ENCODE data around the gene ROBO1. TPM values are rescaled to one million over a fixed set of nuclear protein-coding genes. Genes with fewer than 3 reads are reported as not detected.

The ROBO1 gene
- total RNA-seq, 2 experiments from 2014 or later, result 0.36 to 0.69 TPM

DNA sequence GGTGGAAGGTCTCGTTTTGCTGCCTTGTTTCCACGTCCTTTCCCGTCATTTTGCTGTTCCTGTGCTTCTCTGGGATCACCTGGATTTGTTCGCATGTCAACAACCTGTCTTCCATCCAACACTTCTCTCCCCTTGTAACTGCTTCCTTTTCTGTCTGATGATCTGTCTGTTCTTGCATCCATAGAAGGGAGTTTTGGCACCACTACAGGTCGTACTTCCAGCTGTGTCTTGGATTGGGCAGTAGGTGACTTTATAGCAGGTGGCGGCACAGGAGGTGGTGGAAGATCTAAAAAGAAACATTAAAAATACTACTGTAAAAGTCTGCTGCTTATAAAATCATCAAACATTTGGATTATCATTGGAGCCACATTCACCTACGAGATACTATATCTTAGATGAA lies 1161.0 kb downstream of the ROBO1 start:
- Mint-ChIP-seq H3K36me3 (ENCODE audit: low read depth) (no peaks in the 10 kb centered on the region), H3K27ac (no peak overlapping the region), H3K4me3 (no peak overlapping the region), H3K27me3 (no peaks in the 10 kb centered on the region), H3K4me1 (ENCODE audit: low read depth) (no peaks in the 10 kb centered on the region), H3K9me3 (no peaks in the 10 kb centered on the region)
- no peak overlapping the region for H3K27ac ChIP-seq (ENCODE audit: low read depth in 1 of 2, low read length in 2 of 2)
- ChIA-PET CTCF (no interaction called here), POLR2A (no interaction called here)
- TF ChIP-seq, protein P1, sequence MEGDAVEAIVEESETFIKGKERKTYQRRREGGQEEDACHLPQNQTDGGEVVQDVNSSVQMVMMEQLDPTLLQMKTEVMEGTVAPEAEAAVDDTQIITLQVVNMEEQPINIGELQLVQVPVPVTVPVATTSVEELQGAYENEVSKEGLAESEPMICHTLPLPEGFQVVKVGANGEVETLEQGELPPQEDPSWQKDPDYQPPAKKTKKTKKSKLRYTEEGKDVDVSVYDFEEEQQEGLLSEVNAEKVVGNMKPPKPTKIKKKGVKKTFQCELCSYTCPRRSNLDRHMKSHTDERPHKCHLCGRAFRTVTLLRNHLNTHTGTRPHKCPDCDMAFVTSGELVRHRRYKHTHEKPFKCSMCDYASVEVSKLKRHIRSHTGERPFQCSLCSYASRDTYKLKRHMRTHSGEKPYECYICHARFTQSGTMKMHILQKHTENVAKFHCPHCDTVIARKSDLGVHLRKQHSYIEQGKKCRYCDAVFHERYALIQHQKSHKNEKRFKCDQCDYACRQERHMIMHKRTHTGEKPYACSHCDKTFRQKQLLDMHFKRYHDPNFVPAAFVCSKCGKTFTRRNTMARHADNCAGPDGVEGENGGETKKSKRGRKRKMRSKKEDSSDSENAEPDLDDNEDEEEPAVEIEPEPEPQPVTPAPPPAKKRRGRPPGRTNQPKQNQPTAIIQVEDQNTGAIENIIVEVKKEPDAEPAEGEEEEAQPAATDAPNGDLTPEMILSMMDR (IDR thresholded peaks at IDR 0.05), result no peak
- DNase-seq (no peak), ATAC-seq (ENCODE audit: poor library complexity) (no peak)
- H3K36me3 ChIP-seq (ENCODE audit: insufficient read depth, low read length), result no peaks in the 10 kb centered on the region
- intact Hi-C loops (cut with DNase I, micrococcal nuclease), result no loop called here
- H3K27me3 ChIP-seq (ENCODE audit: control insufficient read depth in 1 of 2, insufficient read depth in 2 of 2, low read length in 2 of 2), result no peaks in the 10 kb centered on the region
- no peaks in the 10 kb centered on the region for H3K4me1 ChIP-seq (ENCODE audit: insufficient read depth, low read length)
- no peaks in the 10 kb centered on the region for H3K9me3 ChIP-seq (ENCODE audit: control insufficient read depth in 1 of 2, insufficient read depth in 1 of 2, low read length in 2 of 2)
- H3K4me3 ChIP-seq (ENCODE audit: low read length), result no peak overlapping the region

DNA sequence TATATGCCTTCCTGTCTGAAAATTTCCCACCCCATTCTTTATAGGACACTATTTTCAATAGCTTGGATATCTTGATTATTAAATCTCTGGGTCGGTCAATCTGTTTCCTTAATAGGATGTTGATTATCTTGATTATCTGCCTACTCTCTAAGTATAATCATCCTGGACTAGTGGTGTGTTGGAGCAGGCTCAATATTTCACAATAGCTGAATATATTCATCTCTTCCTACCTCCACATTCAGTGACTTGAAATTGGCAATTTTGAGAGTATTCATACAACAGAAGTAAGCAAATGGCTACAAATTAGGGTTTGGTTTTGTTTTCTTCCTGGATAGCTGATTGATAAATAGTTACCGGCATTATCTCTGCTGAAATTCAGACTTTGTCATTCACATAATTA lies 1162.6 kb downstream of the ROBO1 start:
- TF ChIP-seq, protein P1 (IDR thresholded peaks at IDR 0.05), result no peak
- Histone ChIP-seq H3K36me3 (ENCODE audit: insufficient read depth, low read length) (no peaks in the 10 kb centered on the region), H3K9me3 (ENCODE audit: control insufficient read depth in 1 of 2, insufficient read depth in 1 of 2, low read length in 2 of 2) (no peaks in the 10 kb centered on the region), H3K27ac (ENCODE audit: low read depth in 1 of 2, low read length in 2 of 2) (no peak overlapping the region), H3K27me3 (ENCODE audit: control insufficient read depth in 1 of 2, insufficient read depth in 2 of 2, low read length in 2 of 2) (no peaks in the 10 kb centered on the region), H3K4me3 (ENCODE audit: low read length) (no peak overlapping the region), H3K4me1 (ENCODE audit: insufficient read depth, low read length) (no peaks in the 10 kb centered on the region)
- H3K4me1 Mint-ChIP-seq (ENCODE audit: low read depth), result no peaks in the 10 kb centered on the region
- DNase-seq (no peak), ATAC-seq (ENCODE audit: poor library complexity) (no peak)
- H3K36me3 Mint-ChIP-seq (ENCODE audit: low read depth), result no peaks in the 10 kb centered on the region
- no peak overlapping the region for H3K27ac Mint-ChIP-seq
- no peaks in the 10 kb centered on the region for H3K27me3 Mint-ChIP-seq
- no peaks in the 10 kb centered on the region for H3K9me3 Mint-ChIP-seq
- ChIA-PET POLR2A (no interaction called here), CTCF (no interaction called here)
- H3K4me3 Mint-ChIP-seq, result no peak overlapping the region
- intact Hi-C loops (cut with DNase I, micrococcal nuclease), result no loop called here

DNA sequence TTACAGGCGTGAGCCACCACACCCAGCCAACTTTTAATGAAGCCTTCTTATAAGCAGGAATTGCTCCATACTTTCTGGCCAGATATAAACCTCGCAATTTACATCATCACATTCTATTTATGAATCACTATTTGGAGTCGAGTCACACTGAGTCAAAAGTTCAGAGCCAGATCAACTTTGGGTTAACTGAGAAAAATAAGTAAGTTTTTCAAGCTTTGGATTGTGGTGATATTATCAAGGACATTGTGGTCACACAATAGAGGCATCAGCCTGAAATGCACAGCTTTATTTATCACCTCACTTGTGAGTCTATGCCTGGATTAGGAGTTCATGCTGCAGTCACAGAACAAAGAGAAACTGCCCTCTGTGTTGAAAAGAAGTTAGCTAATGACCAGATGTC lies 1163.5 kb downstream of the ROBO1 start:
- no peak for ATAC-seq (ENCODE audit: poor library complexity)
- Mint-ChIP-seq H3K27me3 (no peaks in the 10 kb centered on the region), H3K27ac (no peak overlapping the region), H3K4me3 (no peak overlapping the region), H3K4me1 (ENCODE audit: low read depth) (no peaks in the 10 kb centered on the region), H3K9me3 (no peaks in the 10 kb centered on the region), H3K36me3 (ENCODE audit: low read depth) (no peaks in the 10 kb centered on the region)
- TF ChIP-seq, protein P1 (IDR thresholded peaks at IDR 0.05), result no peak
- Histone ChIP-seq H3K9me3 (ENCODE audit: control insufficient read depth in 1 of 2, insufficient read depth in 1 of 2, low read length in 2 of 2) (no peaks in the 10 kb centered on the region), H3K27me3 (ENCODE audit: control insufficient read depth in 1 of 2, insufficient read depth in 2 of 2, low read length in 2 of 2) (no peaks in the 10 kb centered on the region), H3K36me3 (ENCODE audit: insufficient read depth, low read length) (no peaks in the 10 kb centered on the region), H3K4me3 (ENCODE audit: low read length) (no peak overlapping the region), H3K4me1 (ENCODE audit: insufficient read depth, low read length) (no peaks in the 10 kb centered on the region), H3K27ac (ENCODE audit: low read depth in 1 of 2, low read length in 2 of 2) (no peak overlapping the region)
- intact Hi-C loops (cut with DNase I, micrococcal nuclease), result no loop called here
- ChIA-PET POLR2A (no interaction called here), CTCF (no interaction called here)
- DNase-seq, result no peak

Data from CD4-positive, alpha-beta T cell (primary cell).